HL-60 (cell line): ENCODE measurements around the gene TET3.

Source experiments
- CTCF ChIP-seq: IDR thresholded peaks from one replicate; pipeline ENCODE4 v1.5.1; 2011; ENCODE audit warnings: low read length, control low read depth, inconsistent platforms; ENCODE audit not compliant: insufficient read depth
- REST ChIP-seq: IDR thresholded peaks from 2 replicates; pipeline ENCODE4 v1.6.1; 2012; ENCODE audit warnings: low read depth; ENCODE audit not compliant: insufficient replicate concordance

- TF ChIP-seq REST (peak; percentile 87), CTCF (peak; percentile 5)
Observed at GRCh38 chr2:73987109-73987947, 2.6 kb downstream of the TET3 start.
